NCI-H1694 (cell line): ENCODE data around the gene AEN.
"Not testable (repeated sequence)": the region's sequence is repeated elsewhere in the genome, so short reads cannot be mapped to it uniquely, and the experiment has no call there.

Experiments used
- DNase-seq: peaks from one replicate; lab custom pipeline; 2025; lab: John Stamatoyannopoulos, UW

AEN gene

GRCh38 chr15:88631464-88632028 is 10.4 kb downstream of the AEN start:
- no peak for DNase-seq

GRCh38 chr15:88632797-88633196 is 11.7 kb downstream of the AEN start:
- not testable (repeated sequence) for DNase-seq

GRCh38 chr15:88634449-88634848 is 13.3 kb downstream of the AEN start:
- DNase-seq, result no peak

DNA sequence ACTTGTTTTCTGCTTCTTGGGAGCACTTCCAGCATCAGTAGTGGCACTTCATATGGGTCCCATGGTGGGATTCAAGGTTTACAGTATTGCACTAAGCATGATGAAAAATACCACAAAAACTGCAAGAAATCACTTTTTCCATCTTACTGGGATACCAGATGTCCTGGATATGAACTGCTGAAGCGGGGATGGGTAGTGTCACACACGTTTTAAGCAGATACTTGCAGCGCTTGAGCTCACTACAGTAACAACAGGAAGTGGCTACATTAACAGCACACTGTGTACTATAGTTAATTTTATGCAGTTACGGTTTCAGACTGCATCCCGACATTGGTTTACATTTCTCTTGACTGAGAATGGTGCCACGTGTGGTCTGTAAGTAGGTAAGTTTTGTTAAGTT is 14.2 kb downstream of the AEN start:
- no peak for DNase-seq

DNA sequence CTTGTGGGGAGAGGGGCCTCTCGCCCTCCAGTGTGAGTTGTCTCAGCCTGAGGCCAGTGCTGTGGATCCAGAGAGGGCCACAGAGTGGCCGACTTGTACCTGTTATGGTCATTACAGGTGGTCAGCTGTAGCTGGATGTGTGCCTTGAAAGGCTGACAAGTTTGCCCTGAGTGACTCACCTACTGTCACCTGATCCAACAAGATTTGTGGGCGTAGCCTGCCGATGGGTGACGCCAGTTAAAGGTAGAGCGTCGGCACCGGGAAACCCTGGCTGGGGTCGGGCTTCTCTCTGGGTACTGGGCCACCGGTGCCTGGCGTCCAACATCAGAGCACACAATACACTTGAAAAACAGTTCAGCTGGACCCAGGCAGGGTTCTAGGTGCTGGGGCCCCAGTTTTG is 14.9 kb downstream of the AEN start:
- DNase-seq, result no peak

GRCh38 chr15:88636654-88637053 is 15.5 kb downstream of the AEN start:
- no peak for DNase-seq

DNA sequence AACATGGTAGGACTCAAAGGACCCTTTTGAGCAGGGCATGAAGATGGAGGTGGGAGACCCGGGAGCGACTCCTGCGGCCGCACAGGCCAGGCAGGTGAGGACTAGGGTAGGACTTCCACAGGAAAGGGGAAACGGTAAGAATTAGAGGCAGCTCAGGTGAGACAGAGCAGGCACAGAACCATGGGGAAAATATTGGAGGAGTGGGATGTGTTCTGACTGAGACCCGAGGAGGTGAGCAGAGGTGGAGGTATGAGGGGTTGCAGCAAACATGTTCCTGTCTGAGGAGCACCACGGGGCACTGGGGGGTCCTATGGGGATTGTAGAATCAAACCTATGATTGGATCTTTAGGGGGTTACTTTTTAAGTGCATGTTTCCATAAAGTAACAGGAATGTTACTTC is 16.3 kb downstream of the AEN start:
- no peak for DNase-seq

- DNase-seq, result no peak
Observed at GRCh38 chr15:88637841-88638625, 16.9 kb downstream of the AEN start.

DNA sequence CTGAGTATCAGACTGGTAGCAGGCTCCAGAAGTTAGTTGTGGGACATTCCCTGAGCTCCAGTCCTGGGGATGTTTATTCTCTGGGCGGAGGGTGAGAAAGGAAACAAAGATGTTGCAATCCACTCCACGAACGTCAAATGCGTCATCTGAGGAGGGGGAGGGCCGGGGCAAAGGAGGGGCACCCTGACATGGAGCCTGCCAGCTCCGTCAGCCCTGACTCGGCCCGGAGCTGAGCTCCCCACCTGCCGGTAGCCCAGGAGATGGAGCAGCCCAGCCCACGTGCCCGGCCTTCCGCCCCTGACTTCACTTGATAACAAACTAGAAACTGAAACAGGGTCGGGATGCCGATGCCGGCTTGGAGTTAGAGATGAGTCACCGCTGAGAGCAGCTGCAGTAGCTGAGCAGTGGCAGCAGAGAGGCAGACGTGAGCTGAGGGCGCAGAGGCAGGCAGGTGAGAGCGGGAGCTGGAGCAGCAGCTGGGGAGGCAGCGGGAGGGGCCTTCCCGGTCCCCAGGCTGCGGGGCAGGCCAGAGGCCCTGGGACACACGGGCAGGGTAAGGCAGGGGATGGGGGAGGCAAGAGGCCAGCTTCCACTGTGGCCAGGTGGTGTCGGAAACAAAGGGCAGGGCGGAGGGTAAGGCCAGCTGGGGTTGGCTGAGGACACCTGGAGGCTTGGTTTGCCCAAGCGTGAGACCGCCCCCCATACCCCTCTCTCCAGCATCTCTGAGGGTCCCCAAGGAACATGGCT is 17.7 kb downstream of the AEN start, which contains the start of gene ISG20:
Gene ISG20 (plus strand): TSS at position 391 of the 747 bp plus-strand sequence. CDS start 351 bp downstream, at position 742.
- peak; percentile 60 for DNase-seq

DNA sequence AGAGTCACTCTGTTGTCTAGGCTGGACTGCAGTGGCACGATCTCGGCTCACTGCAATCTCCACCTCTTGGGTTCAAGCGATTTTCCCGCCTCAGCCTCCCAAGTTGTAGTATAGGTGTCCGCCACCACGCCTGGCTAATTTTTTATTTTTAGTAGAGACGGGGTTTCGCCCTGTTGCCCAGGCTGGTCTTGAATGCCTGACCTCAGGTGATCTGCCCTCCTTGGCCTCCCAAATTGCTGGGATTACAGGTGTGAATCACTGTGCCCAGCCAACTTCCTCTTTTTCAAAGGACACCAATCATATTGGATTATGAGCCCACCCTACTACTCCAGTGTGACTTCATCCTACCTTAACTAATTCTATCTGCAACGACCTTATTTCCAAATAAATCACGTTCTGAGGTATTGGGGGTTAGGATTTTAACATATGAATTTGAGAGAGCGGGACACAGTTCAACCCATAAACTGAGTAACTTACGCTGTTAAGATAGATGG is 20.9 kb downstream of the AEN start:
- DNase-seq, result no peak

DNA sequence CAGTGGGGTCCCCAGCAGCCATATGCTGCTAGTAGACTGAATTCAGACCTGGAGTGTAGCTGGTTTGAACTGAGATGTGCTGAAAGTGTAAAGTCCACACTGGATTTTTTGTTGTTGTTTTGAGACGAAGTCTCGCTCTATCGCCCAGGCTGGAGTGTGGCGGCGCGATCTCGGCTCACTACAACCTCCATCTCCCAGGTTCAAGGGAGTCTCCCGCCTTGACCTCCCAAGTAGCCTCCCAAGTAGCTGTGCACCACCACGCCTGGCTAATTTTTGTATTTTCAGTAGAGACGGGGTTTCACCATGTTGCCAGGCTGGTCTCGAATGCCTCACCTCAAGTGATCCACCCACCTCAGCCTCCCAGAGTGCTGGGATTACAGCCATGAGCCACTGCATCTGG is 21.4 kb downstream of the AEN start:
- not testable (repeated sequence) for DNase-seq

GRCh38 chr15:88644741-88645140 is 23.6 kb downstream of the AEN start:
- no peak for DNase-seq

- no peak for DNase-seq
Observed at GRCh38 chr15:88645171-88646087, 24.3 kb downstream of the AEN start.

DNA sequence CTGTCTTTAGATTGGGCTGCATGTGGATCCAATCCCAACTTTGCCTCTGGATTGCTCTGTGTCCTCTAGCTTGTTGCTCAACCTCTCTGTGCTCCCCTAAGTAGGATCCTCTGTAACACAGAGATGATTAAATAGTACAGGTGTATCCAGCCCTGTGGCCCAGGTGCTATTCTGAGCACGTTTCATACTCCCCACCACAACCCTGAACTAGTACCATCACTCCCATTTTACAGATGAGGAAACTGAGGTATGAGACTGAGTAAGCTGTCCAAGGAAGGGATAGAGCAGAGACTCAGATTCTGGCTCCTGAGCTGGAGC is 24.9 kb downstream of the AEN start:
- DNase-seq, result no peak

- no peak for DNase-seq
Observed at GRCh38 chr15:88646951-88647350, 25.8 kb downstream of the AEN start.

DNA sequence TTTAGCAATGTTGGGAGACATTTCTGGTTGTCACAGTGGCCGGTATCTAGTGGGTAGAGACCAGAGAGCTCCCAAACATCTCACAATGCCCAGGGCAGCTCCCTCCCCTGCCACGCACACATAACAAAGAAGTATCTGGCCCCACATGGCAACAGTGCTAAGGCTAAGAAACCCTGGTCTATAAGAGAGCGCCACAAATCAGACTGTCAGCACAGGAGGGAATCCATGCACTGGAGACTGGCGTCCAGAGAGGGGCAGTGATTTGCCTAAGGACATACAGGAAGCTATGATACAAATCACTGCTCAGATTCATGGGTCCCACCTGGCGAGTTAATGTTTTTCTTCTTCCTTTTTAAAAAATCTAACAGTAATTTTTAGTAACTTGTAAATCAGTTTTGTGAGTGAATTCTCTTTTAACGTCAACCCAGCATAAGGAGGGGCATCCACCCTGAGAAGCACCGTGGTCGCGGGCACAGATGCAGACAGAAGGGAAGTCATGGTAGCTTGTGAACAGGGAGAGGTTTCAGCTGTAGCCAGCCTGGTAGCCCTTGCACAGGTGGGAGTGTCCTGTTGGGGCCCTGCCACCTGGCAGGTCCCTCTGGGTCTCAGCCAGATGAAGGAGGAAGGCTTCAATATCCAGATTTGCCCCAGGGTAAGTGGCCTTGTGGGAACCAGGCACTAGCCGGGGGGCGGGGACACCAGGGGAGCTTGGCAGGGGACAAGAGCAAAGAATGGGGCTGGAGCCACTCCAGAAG is 26.4 kb downstream of the AEN start:
- DNase-seq, result no peak

DNA sequence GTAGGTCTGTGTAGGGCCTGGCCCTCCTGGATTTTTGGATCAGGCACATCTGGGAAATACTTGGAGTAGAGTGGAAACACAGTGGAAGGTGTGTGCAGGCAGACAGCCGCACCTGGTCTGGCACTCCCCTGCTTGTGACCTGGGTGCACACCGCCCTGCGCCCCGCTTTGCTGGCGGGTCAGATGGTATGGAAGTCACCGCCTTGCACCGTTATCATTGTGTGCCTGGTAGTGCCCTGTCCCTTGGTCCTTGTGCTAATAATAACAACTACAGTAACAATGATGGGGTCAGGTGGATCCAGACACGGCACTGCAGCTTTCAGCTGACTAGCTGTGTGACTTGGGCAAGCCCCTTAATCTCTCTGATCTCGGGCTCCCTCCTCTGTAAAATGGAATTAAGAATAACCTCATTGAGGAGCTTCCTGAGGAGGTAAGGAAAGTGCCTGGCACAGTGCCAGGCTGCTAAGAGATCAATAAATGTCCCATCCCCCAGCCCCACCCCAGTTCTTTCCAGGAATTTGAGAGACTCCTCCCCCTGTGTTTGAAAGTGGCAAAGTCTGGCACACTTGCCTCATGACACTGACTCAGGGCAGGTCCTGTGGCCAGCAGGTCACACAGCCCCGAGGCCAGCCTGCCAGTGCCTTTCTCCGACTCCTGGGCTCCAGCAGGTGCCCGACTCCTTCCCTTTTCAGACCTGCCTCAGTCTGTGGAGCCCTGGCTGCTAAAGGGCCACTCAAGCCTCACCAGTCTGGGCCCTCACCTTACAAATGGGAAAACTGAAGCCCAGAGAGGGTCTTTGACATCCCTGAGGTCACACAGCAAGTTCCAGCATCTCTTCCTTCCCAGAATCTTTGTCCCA is 27.4 kb downstream of the AEN start:
- DNase-seq, result no peak

- DNase-seq, result no peak
Observed at GRCh38 chr15:88649286-88649733, 28.2 kb downstream of the AEN start.

- no peak for DNase-seq
Observed at GRCh38 chr15:88649753-88650551, 28.8 kb downstream of the AEN start.
